Measurements from ENCODE around the gene SSC5D. TPM values are rescaled to one million over a fixed set of nuclear protein-coding genes. Genes with fewer than 3 reads are reported as not detected.

SSC5D gene
- total and polyA plus RNA-seq, 2 experiments from 2014 or later, result 0.23 to 0.69 TPM

DNA sequence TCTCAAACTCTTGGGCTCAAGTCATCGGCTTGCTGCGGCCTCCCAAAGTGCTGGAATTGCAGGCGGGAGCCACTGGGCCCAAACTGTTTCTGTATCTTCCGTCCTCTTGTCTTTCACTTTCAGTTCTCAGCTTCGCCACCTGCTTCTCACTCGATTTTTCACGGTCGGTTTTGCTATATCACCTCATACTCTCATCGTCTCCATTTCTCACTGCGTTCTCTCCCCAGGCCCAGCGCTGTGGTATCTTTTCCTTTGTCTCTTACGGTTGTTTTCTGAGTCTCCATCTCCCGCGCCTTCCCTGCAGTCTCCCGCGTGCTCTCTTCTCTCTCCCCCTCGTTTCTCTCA is 14.9 kb downstream of the SSC5D start:
- peak overlapping the region; percentile 96; the same call in 1 of the 2 replicates for H2AFZ ChIP-seq
- Mint-ChIP-seq H3K27me3 (ENCODE audit: insufficient read depth, low read depth, poor library complexity) (peaks cover 41% of the 10 kb centered on the region), H3K36me3 (ENCODE audit: low read depth) (peaks cover 15% of the 10 kb centered on the region), H3K4me3 (no peak overlapping the region; the same call in 2 of the 3 replicates), H3K9me3 (peaks cover 21% of the 10 kb centered on the region), H3K27ac (no peak overlapping the region), H3K4me1 (no peaks in the 10 kb centered on the region)
- H3F3A ChIP-seq (replicated peaks; ENCODE audit: low read depth), result no peaks in the 10 kb centered on the region
- TF ChIP-seq POLR2AphosphoS5 (IDR thresholded peaks at IDR 0.05; ENCODE audit: low read depth), result no peak
- TF ChIP-seq ZNF114 (CRISPR knock-in tag; IDR thresholded peaks at IDR 0.05), result no peak
- no peak for TF ChIP-seq EZH2phosphoT487 (IDR thresholded peaks at IDR 0.05; ENCODE audit: unreplicated experiment)
- TF ChIP-seq, protein P1, sequence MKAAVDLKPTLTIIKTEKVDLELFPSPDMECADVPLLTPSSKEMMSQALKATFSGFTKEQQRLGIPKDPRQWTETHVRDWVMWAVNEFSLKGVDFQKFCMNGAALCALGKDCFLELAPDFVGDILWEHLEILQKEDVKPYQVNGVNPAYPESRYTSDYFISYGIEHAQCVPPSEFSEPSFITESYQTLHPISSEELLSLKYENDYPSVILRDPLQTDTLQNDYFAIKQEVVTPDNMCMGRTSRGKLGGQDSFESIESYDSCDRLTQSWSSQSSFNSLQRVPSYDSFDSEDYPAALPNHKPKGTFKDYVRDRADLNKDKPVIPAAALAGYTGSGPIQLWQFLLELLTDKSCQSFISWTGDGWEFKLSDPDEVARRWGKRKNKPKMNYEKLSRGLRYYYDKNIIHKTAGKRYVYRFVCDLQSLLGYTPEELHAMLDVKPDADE (IDR thresholded peaks at IDR 0.05), result no peak
- no peak for TF ChIP-seq EZH2 (IDR thresholded peaks at IDR 0.05; ENCODE audit: low read depth, unreplicated experiment)
- DNase-seq (ENCODE audit: low spot score) (no peak), ATAC-seq (no peak)
- H3K79me2 ChIP-seq (replicated peaks; ENCODE audit: insufficient read depth), result no peaks in the 10 kb centered on the region
- no peaks in the 10 kb centered on the region for H3K36me3 ChIP-seq (ENCODE audit: insufficient read depth)
- no peak overlapping the region for H3K4me3 ChIP-seq
- no peak overlapping the region for H3K4me2 ChIP-seq
- no peak overlapping the region for H3K27ac ChIP-seq (ENCODE audit: low read depth)
- peaks cover 32% of the 10 kb centered on the region for H3K27me3 ChIP-seq (ENCODE audit: insufficient read depth)
- no peaks in the 10 kb centered on the region for H4K20me1 ChIP-seq (replicated peaks; ENCODE audit: insufficient read depth)
- H3K9me2 ChIP-seq (ENCODE audit: insufficient read depth), result no peaks in the 10 kb centered on the region
- no peaks in the 10 kb centered on the region for H3K4me1 ChIP-seq (ENCODE audit: insufficient read depth)

DNA sequence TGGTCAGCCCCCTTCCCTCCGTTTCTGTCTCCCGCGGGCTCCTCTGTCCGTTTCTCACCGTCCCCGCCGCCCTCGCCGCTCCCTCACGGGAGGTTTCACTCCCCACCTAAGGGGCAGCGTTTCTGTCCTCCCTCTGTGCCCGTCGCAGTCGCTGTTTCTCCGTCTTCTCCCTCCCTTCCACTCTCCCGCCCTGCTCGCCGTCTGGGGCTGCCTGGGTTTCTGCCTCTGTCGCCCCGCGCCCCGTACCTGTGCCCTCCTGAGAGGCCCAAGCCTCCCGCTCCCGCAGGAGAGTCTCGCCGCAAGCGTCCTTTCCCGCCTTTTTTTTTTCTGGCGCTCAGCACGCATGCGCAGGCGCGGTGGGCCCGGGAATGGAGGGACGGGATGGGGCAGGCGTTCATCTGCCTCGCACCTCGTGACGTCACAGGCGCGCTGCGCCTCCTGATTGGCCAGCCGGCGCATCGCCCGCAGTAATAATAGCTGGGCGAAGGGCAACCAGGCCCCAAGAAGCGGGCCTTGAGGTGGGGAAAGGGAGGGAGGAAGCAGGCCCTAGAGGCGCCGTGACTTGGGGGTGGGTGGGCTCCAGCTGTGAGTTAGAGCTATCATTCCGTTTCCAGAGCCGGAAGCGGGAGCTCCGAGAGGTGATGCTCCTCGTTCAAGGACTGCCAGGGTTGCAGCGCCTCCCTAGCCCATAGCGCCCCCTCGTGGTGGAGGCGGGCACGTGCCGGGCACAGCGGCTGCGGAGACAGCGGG is 15.4 kb downstream of the SSC5D start:
- Histone ChIP-seq H3K27ac (ENCODE audit: low read depth) (no peak overlapping the region), H3F3A (replicated peaks; ENCODE audit: low read depth) (no peaks in the 10 kb centered on the region), H2AFZ (peak overlapping the region; percentile 96; the same call in 1 of the 2 replicates), H3K4me2 (peak overlapping the region; percentile 37; the same call in 1 of the 2 replicates), H3K27me3 (ENCODE audit: insufficient read depth) (peaks cover 32% of the 10 kb centered on the region), H3K79me2 (replicated peaks; ENCODE audit: insufficient read depth) (no peaks in the 10 kb centered on the region), H3K36me3 (ENCODE audit: insufficient read depth) (no peaks in the 10 kb centered on the region), H3K9me2 (ENCODE audit: insufficient read depth) (no peaks in the 10 kb centered on the region), H3K4me1 (ENCODE audit: insufficient read depth) (no peaks in the 10 kb centered on the region), H4K20me1 (replicated peaks; ENCODE audit: insufficient read depth) (no peaks in the 10 kb centered on the region), H3K4me3 (peak overlapping the region; percentile 24; the same call in 1 of the 2 replicates)
- Mint-ChIP-seq H3K27ac (no peak overlapping the region), H3K4me3 (peak overlapping the region; percentile 39), H3K9me3 (peaks cover 21% of the 10 kb centered on the region), H3K4me1 (no peaks in the 10 kb centered on the region), H3K27me3 (ENCODE audit: insufficient read depth, low read depth, poor library complexity) (peaks cover 41% of the 10 kb centered on the region), H3K36me3 (ENCODE audit: low read depth) (peaks cover 15% of the 10 kb centered on the region)
- DNase-seq (ENCODE audit: low spot score), result peak; percentile 95
- TF ChIP-seq, protein P2, sequence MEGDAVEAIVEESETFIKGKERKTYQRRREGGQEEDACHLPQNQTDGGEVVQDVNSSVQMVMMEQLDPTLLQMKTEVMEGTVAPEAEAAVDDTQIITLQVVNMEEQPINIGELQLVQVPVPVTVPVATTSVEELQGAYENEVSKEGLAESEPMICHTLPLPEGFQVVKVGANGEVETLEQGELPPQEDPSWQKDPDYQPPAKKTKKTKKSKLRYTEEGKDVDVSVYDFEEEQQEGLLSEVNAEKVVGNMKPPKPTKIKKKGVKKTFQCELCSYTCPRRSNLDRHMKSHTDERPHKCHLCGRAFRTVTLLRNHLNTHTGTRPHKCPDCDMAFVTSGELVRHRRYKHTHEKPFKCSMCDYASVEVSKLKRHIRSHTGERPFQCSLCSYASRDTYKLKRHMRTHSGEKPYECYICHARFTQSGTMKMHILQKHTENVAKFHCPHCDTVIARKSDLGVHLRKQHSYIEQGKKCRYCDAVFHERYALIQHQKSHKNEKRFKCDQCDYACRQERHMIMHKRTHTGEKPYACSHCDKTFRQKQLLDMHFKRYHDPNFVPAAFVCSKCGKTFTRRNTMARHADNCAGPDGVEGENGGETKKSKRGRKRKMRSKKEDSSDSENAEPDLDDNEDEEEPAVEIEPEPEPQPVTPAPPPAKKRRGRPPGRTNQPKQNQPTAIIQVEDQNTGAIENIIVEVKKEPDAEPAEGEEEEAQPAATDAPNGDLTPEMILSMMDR (conservative IDR thresholded peaks at IDR 0.05; ENCODE audit: low read depth in 2 of 2), result peak; percentile 89 to 99
- TF ChIP-seq, protein P1 (IDR thresholded peaks at IDR 0.05), result no peak
- TF ChIP-seq CREB1 (CRISPR knock-in tag; IDR thresholded peaks at IDR 0.05; ENCODE audit: low read depth), result peak; percentile 99
- peak; percentile 97 for ATAC-seq
